Colonic mucosa (tissue), 4 donors: ENCODE results near the gene SERPING1. TPM values are rescaled to one million over a fixed set of nuclear protein-coding genes. Genes with fewer than 3 reads are reported as not detected.

Source experiments
- DNase-seq: peaks from one replicate; pipeline ENCODE4 v3.0.0-alpha.2; 2020
- H3K27ac ChIP-seq: fragments of 200-600 bp; one replicate; pipeline ENCODE4 v1.8.0; 2021
- H3K27me3 ChIP-seq: fragments of 200-600 bp; one replicate; pipeline ENCODE4 v1.8.0; 2021
- H3K36me3 ChIP-seq: fragments of 200-600 bp; one replicate; pipeline ENCODE4 v1.8.0; 2021
- H3K4me1 ChIP-seq: fragments of 200-600 bp; one replicate; pipeline ENCODE4 v1.8.0; 2021; ENCODE audit warnings: mild to moderate bottlenecking
- H3K4me3 ChIP-seq: fragments of 200-600 bp; one replicate; pipeline ENCODE4 v1.8.0; 2021
- H3K9ac ChIP-seq, 2 donors: one replicate each; pipeline ENCODE4 v1.7.0; 2013; ENCODE audit warnings: control low read depth in 2 of 2, low read depth in 2 of 2, low read length in 2 of 2
- H3K9me3 ChIP-seq: fragments of 200-600 bp; one replicate; pipeline ENCODE4 v1.8.0; 2021
- intact Hi-C: fragments of 100-400 bp; cut with DNase I; formaldehyde crosslinking; loops from one replicate; pipeline ENCODE4 v1.14.1; 2022
- total RNA-seq, 2 donors: library from RNA; stranded (reverse); fragmentation: NEBNext Ultra II Directional in 1 of 2; extraction: Animal tissue kit (Norgen Biotek cat#: 25700) in 1 of 2; gene quantifications; one replicate each; pipeline ENCODE4 v1.2.1, GENCODE V29; 2021
- TF ChIP-seq, protein P1 (sequence below): fragments of 200-600 bp; IDR thresholded peaks from one replicate; pipeline ENCODE4 v1.8.0; 2022; ENCODE audit warnings: antibody characterized with exemption, mild to moderate bottlenecking
- donor health status: healthy.
- donor health status: DM: no; HTN: no; CAD: no.
- donor health status: DM: no; HTN: no; CAD: no.

Gene SERPING1
- 10 to 100 TPM; 18.7 to 57.5 TPM for total RNA-seq

DNA sequence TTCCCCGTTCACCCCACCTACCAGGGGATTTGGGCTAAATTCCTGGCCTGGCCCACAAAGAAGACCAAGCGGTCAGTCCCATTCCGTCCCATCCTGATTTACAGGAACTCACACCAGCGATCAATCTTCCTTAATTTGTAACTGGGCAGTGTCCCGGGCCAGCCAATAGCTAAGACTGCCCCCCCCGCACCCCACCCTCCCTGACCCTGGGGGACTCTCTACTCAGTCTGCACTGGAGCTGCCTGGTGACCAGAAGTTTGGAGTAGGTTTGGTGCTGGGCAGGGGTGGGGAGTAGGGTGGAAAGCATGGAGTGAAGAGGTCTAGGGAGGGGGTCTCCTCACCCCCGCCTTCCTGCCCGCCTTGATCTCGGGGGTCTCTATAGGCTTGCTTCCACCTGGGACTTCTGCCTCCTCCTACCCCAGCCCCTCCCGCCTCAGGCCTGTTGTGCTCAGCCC, at the start of gene SERPING1:
Gene SERPING1, plus strand, starts transcription at position 225 of the 455 bp plus-strand sequence. CDS start 586 bp downstream, outside the sequence.
- H3K36me3 ChIP-seq: no peaks in the 10 kb centered on the region
- DNase-seq: peak; percentile 48
- intact Hi-C loops: no loop called here
- TF ChIP-seq, protein P1, sequence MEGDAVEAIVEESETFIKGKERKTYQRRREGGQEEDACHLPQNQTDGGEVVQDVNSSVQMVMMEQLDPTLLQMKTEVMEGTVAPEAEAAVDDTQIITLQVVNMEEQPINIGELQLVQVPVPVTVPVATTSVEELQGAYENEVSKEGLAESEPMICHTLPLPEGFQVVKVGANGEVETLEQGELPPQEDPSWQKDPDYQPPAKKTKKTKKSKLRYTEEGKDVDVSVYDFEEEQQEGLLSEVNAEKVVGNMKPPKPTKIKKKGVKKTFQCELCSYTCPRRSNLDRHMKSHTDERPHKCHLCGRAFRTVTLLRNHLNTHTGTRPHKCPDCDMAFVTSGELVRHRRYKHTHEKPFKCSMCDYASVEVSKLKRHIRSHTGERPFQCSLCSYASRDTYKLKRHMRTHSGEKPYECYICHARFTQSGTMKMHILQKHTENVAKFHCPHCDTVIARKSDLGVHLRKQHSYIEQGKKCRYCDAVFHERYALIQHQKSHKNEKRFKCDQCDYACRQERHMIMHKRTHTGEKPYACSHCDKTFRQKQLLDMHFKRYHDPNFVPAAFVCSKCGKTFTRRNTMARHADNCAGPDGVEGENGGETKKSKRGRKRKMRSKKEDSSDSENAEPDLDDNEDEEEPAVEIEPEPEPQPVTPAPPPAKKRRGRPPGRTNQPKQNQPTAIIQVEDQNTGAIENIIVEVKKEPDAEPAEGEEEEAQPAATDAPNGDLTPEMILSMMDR: no peak
- peak within 1 kb of the TSS; percentile 23 for H3K4me3 ChIP-seq
- H3K4me1 ChIP-seq: no peaks in the 10 kb centered on the region
- peak within 1 kb of the TSS; percentile 60 for H3K27ac ChIP-seq
- peak within 1 kb of the TSS; percentile 15 to 63 for H3K9ac ChIP-seq
- H3K27me3 ChIP-seq: no peaks in the 10 kb centered on the region
- no peaks in the 10 kb centered on the region for H3K9me3 ChIP-seq

DNA sequence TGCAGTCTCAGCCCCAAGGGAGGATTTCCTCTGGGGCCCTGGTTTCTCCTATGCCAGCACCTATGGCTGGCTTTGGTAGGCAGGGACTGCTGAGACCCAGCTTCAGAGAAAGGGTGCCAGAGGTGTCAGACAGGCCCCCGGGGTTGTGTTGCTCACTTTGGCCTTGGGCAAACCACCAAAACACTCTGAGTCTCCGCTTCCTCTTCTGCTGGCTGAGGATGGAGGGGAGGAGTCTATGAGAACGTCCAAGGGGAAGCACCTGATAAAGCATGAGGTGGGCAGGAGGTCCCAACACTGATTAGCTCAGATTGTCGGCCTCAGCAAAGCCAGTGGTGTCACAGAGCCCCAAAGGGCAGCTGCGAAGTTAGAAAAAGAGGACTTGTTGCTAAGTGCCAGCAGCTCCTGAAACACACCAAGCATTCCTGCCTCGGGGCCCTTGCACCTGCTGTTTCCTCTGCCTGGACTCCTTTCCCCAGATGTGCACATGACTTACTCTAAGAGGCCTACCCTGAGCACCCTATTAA, 49.6 kb upstream of the SERPING1 start:
- intact Hi-C loops: no loop called here
- DNase-seq: no peak
- H3K36me3 ChIP-seq: peaks cover 3% of the 10 kb centered on the region
- no peaks in the 10 kb centered on the region for H3K4me1 ChIP-seq
- no peak overlapping the region for H3K4me3 ChIP-seq
- H3K27me3 ChIP-seq: no peaks in the 10 kb centered on the region
- H3K9ac ChIP-seq: no peak overlapping the region
- H3K27ac ChIP-seq: no peak overlapping the region
- TF ChIP-seq, protein P1: no peak
- no peaks in the 10 kb centered on the region for H3K9me3 ChIP-seq

DNA sequence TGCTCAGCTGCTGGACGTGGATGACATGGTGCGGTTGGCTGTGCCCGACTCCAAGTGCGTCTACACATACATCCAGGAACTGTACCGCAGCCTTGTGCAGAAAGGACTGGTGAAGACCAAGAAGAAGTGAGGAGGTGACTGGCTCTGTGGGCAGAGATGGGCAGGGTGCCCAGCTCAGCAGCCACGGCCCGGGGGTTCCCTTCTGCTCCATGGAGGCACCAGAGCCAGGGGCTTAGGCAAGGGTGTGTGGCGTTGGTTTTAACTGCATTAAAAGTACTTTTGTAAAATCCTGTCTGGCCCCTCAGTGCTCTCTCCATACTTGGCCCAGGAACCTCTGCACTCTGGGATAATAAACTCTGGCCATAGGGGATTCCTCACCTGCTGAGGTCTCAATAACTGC, 47.5 kb upstream of the SERPING1 start:
- H3K27me3 ChIP-seq: no peaks in the 10 kb centered on the region
- no peaks in the 10 kb centered on the region for H3K9me3 ChIP-seq
- H3K9ac ChIP-seq: no peak overlapping the region
- H3K36me3 ChIP-seq: peaks cover 7% of the 10 kb centered on the region
- intact Hi-C loops: no loop called here
- no peak overlapping the region for H3K4me3 ChIP-seq
- no peak for DNase-seq
- TF ChIP-seq, protein P1: no peak
- H3K4me1 ChIP-seq: no peaks in the 10 kb centered on the region
- no peak overlapping the region for H3K27ac ChIP-seq

DNA sequence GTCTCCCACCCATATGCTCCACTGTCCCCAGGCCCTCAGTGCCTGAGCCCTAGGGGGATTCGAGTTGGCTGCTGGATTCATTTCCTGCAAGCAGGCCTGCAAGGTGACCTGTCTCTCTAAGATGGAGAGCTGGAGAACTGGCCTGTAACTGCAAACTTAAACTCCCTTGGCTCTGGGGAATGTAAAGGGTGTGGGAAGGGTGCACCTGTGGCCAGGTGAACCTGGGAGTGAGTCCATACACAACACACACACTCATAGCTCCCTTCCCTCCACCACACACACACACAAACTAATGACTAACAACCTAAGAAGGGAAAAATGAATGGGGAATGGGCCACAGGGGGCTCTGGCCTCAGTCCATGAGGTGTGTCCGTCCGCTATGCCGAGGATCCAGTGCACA, 45.5 kb upstream of the SERPING1 start:
- H3K9ac ChIP-seq: no peak overlapping the region
- TF ChIP-seq, protein P1: no peak
- no peak overlapping the region for H3K27ac ChIP-seq
- H3K36me3 ChIP-seq: peaks cover 7% of the 10 kb centered on the region
- no peaks in the 10 kb centered on the region for H3K4me1 ChIP-seq
- H3K4me3 ChIP-seq: no peak overlapping the region
- DNase-seq: no peak
- H3K9me3 ChIP-seq: no peaks in the 10 kb centered on the region
- H3K27me3 ChIP-seq: no peaks in the 10 kb centered on the region
- intact Hi-C loops: no loop called here

DNA sequence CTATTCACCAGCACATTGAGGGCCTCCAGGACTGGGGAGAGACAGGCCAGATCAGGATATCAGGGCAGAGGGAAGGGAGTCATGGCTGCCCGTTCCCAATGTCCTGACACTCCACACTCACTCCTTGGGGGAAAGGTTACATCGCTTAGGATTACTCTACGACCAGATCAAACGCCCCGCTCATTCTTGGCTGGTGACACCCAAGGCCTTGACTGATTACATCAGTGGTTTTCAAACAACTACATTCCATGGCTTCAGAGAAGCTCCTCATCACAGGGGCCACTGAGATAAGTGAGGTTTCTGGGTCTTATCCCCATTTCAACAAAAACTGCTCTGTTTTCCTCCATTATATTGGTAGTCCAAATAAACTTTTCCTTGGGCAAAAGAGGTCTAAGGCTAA, 45.0 kb upstream of the SERPING1 start:
- Histone ChIP-seq H3K4me1 (no peaks in the 10 kb centered on the region), H3K9ac (no peak overlapping the region), H3K27ac (no peak overlapping the region), H3K4me3 (no peak overlapping the region), H3K27me3 (no peaks in the 10 kb centered on the region), H3K36me3 (peaks cover 7% of the 10 kb centered on the region), H3K9me3 (no peaks in the 10 kb centered on the region)
- intact Hi-C loops: no loop called here
- DNase-seq: no peak
- TF ChIP-seq, protein P1: no peak
